NCI-H2029 (cell line): ENCODE measurements around the gene SLC39A11.

Experiments
- DNase-seq: peaks from one replicate; lab custom pipeline; 2025; lab: John Stamatoyannopoulos, UW

Gene SLC39A11

DNA sequence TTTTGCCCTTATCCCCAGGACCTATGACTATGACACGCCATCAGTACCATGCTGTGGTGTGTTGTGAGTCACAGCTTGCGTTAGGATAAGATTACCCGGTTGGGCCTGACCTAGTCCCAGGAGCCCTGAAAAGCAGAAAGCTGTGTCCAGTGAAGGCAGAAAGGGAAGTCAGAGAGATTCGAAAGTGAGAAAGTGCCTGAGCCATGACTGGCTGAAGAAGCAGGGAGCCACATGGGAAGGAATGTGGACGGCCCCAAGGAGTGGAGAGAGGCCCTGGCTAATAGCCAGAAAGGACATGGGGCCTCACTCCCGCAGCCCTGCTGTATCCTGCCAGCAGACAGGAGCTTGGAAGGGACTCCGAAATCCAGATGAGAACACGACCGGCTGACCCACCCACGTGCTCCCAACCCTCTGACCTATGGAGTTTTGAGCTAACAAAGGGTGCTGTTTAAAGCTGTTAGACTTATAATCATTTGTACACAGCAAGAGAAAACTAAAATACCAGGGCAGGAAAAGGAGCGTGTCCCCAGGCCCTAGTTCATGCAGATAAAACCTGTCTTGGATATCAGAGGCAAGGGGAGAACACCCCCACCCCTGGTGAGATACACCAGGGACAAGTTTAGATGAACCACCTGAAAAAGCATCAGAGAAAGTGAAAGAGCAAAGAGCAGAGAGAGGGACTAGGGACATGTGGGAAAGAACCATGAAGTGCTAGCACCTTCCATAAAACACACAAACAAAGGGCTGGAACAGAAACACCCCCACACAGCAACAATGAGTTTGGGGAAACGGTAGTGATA lies 115.3 kb downstream of the SLC39A11 start:
- no peak for DNase-seq

DNA sequence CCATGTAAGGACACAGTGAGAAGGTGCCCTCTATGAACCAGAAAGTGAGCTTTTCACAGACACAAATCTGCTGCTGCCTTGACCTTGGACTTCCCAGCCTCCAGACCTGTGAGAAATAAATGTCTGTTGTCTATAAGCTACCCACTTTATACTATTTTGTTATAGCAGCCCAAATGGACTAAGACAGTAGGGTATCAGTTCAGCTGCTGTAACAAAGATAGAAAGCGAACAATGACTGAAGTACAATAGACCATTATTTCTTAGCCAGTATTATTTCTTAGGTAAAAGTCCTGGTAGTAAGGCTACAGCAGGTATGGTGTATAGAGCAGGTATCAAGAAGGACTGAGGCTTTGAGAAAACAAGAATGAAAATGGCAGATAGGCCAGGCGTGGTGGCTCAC lies 117.0 kb downstream of the SLC39A11 start:
- DNase-seq: no peak

DNA sequence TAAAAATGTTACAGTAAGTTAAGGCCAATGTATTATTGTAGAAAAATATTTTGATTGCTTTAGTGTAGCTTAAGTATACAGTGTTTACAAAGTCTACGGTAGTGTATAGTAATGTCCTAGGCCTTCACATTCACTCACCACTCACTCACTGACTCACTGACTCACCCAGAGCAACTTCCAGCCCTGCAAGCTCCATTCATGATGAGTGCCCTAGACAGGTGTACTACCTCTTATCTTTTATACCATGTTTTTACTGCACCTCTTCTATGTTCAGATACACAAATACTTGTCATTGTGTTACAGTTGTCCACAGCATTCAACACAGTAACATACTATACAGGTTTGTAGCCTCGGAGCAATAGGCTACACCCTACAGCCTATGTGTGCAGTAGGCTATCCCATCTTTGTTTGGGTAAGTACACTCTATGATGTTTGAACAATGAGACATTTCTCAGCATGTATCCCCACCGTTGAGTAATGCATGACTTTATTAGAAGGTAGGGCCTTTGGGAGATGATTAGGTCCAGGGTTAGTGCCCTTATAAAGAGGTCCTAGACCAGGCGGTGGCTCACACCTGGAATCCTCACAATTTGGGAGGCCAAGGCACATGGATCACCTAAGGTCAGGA lies 117.8 kb downstream of the SLC39A11 start:
- DNase-seq: no peak

DNA sequence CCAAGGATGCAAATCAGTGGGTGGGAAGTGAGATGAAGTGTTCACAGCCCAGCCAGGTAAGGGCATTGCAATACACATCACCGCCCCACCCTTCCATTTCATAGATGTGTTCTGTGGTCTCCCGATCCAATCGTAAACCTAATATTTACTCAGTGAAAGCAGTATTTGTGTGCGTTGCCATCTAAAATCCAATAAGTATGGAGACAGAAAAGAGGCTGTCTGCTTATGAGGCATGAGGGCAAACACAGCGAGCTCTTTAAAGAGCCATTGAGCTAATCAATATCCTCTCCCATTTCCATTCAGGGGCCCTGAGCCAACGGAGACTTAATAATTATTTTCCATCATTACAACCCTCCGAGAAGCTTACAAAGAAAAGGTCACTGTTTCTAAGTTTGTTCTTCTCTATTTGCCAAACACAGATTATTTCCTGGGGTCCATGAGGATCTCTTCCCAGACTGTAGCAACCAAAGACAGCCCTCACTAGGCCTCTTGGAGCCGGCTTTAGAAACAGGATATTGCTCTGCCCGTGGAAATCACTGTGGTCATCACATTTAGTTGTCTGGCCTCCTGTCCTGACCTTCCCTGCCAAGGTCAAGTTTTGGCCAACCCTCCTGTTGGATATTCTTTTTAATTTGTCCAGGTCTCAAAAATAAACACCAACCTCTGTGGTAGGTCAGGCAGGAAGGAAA lies 120.1 kb downstream of the SLC39A11 start:
- DNase-seq: peak; percentile 36

DNA sequence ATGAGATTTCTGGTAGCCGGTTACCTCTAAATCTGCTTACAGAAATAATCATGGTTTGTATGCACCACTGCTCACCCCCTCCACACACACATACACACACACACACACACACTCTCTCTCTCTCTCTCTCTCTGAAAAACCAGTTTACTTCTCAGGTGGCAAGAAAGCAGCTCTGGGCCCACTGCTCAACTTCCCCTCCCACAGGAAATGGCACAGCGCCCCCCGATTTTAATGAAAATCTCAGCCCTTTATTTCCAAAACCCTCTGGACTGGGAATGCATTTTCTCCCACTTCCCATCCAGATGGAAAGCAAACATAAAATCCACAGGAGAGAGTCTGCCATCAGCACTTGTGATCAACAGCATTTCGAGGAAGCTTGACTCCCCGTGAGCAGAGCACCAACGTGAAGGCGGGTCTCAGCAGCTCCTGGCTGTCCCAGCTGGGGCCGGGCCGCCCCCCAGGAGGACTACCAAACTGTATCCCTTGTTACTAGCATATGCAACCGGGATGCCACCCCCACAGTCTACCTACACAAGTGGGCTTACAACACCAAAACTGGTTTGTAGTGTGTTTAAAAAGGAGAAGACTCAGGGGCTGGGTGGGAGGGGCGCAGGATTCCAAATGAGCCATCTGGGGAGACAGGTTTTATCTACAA lies 121.1 kb downstream of the SLC39A11 start:
- DNase-seq: no peak

DNA sequence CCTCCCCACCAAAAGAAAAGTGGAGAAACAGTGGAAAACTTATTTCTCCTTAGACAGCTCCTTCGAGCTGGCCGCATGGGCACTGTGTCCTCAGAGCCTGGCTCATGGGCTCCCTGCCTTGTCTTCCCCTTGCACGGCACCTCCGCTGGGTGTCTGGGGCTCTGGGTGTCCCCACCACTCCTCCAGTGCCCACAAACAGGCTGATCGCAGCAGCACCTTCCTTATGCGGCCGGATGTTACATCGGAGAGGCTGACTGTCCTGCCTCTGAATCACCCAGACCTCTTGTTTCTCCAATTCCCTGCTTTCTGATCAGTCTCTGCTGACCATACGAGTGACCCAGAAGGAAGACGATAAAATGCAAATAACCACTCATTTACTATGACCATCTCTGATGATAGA lies 121.7 kb downstream of the SLC39A11 start:
- DNase-seq: no peak

DNA sequence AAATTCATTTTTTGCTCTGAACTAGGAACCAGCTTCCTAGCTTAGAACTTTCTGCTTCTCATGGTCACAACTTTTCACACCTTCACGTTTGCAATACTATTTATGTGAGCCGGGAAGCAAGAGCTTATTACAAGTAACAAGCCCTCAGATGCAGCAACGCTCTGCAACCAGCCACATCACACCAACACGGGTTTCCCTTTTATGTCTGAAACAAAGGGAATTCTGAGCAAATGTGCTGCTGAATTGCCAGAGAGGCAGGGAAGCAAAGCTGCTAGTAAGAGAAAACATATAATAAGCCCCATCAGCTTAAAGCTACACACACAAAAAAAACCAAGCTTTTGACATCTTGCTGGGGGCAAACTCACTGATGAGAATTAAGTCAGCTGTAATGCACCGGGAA lies 122.2 kb downstream of the SLC39A11 start:
- no peak for DNase-seq

DNA sequence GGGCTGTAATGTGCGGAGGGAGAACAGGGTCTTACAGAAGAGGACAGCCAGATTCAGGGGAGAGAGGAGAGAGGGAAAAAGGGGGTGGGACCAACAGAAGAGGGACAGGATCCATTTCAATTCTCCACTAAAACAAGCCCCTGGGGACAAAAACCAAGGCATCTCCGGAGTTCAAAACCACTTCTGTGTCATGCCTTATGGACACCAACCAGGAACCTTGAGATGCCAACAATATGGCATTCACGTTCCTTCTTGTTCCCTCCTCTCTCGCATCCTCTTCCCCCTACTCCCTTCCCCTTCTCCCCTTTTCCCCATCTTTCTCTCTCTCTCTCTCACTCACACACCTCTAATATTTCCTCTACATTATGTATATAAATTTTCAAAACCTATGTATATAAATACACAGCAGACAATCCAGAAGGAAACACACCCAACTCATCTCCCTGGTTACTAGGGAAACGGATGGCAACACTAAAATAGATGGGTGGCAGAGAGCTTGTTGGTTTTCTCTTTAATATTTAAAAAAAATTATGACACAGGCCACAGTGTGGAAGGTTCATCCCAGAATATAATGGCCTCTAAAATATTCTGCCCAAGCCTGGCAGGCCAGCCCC lies 123.1 kb downstream of the SLC39A11 start:
- DNase-seq: no peak

DNA sequence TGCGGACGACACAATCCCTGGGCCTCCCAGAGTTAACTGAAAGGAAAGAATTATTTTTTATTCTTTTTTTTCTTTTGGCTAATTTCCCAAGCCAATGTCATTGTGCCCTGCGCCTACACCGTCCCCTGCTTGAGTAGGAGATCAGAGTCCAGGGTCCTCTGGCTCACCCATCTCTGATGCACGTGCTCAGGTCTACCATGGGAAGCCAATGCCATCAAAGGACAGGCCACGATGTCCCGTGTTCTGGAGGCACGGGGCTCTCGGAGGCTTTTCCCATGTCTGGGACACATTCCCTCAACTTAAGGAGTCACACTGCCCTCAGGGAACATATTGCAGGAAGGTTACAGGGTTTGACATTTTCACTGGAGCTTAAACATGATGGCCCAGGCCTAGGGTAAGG lies 123.7 kb downstream of the SLC39A11 start:
- no peak for DNase-seq

DNA sequence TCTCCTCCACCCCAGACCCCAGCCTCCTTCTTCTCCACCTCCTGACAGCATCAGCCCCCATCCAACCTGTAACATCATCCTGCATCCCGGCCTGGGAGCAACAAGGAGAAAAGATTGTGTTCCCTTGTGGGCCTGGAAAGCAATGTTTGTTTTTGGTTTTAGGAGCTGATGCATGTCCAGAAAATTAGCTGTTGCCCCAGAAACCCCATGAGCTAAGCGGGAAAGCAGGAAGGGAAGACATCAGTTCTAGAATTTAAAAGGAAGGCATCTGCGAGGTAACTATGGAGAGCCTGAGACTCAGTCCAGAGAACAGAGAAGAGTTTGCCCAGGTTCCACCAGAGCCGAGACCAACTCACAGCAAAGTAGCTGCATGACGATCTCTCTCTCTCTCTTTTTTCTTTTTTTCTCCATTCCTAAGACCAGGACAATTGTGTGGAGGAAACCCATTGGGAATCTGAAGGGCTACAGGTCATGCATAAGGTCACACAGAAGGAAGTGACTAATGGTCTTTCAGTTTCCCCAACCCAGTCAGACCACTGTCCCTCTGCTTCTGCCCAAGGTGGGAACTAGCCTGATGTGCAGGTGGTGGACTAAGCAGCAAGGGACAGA lies 124.4 kb downstream of the SLC39A11 start:
- no peak for DNase-seq

DNA sequence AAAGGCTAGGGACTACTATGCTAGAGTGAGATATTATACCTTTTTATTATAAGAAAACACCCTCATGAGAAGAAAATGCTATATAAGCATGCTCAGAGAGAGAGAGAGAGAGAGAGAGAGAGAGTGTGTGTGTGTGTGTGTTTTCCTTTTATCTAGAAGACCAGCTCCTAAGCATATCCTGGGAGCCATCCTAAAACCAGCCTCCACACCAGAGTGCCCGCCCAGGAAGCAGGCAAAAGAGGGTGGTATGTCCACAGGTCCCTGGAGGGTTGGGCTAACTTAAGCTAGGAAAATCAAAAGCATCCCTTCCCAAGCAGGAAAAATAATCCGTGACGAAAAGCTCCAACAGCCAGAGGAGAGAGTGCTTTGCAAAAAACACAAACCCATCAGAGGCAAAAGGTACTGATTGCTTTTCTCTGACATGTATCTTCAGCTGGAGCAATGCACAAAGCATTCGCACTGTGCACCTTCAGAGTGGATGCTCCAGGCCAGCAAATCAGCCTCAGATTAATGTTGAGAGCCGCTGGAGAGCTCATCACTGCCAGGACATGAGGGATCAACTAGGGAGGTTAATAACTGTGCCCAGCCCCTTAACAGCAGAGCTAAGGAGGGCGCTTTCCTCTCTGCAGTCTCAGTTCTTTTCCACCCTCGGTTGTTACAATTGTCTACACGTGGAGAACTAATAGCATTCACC lies 125.1 kb downstream of the SLC39A11 start:
- DNase-seq: no peak

DNA sequence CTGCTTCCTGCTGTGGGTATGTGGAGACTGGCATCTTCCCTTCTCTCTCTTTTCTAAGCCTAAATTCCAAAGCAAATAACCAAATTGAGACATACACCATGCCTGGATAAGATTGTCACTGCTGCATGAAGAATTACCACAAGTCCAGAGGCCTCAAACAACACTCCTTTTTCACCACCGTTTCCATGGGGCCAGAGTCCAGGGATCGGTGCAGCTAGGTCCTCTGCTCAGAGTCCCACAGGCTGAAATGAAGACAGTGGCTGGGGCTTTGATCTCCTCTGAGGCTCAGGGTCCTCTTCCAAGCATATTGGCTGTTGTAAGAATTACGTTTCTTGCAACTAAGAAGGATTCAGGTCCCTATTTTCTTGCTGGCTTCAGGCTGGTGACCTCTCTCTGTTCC lies 130.4 kb downstream of the SLC39A11 start:
- DNase-seq: no peak

DNA sequence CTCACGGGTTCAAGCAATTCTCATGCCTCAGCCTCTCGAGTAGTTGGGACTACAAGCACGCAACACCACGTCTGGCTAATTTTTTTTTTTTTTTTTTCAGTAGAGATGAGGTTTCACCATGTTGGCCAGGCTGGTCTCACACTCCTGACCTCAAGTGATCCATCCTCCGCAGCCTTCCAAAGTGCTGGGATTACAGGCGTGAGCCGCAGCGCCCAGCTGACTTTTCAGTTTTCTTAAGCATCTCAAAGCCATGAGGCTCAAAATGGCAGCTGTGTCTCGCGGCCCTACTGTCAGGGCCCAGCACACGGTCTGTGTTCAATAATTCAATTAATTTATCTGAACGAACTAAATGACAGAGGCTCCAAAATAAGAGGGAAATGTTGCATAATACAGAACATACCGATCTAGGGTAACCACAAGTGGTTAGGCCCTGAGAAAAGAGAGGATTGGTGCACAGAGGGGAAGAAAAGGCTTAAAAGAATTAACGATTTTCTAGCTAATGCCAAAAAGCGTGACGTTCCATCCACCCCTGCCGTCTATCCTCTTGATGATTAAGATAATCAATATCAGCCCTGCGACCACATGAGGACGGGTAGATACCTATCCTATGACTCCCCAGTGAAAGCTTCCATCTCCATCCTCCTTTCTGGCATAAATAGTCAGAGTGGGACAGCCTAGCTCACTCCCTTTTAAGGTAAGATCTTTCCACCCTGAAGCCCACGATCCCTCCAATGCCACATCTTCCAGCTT lies 136.9 kb downstream of the SLC39A11 start:
- DNase-seq: no peak

DNA sequence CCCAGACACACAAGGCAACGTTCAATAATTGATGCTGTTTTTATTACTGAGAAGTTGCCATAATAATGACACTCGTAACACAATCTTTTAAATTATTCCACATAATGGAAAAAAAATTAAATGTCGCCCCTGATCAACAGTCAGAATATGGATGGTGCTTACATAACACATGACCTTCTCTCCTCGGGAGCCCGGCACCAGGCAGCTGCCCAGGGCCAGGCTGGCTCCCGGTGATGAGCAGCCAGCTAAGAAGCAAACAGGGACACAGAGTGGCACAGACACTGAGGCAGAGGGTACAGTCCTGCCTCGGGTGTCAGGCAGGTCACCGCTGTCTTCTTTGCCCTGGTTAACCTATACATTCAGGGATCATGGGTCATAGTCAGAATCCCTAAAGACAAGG lies 137.9 kb downstream of the SLC39A11 start:
- DNase-seq: no peak

DNA sequence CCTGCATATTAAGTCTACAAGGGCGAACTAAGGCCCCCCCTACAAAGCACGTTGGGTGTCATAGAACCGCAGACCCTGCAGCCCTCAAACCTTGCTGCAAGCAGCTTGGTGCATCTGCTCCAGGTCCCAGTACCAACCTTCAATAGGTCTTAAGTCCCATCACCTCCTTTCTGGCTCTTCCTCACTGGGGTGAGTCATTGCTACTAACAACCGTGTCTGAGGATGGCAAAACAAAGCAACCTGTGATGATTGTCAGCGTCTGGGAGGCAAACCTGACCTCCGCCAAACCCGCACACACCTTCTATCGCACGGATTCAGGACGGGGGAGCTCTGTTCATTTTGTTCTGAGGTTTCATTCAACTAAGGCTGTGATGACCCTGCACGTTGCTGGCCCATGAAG lies 138.9 kb downstream of the SLC39A11 start:
- DNase-seq: no peak

DNA sequence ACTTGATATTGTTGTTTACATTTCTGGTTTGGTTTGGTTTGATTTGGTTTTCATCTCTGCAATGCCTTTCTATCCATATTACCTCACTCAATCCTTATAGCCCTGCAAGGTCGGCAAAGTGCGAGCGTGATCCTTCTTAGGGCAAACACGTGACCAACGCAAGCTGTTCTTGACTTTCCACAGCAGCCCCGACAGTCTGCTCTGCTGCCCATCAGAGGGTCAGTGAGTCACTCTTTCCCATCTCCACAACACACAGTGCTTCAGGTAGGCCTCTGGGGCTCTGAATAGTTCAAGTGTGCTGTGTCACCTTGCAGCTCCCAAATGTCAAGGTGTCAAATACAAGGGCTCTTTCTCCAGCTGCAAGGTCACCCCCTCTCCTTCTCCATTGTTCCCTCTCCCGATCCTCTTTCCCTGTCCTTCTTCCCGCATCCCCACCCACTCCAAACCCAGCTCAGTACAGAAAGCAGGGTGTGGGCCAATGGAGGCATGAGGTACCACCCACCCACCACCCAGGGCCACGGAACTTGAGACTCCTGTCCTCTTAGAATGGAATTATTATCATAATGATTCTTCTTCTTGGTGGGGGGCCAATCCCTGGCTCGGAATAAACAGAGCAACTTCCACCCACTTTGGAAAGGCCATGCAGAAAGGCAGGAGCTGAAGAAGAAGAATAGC lies 139.7 kb downstream of the SLC39A11 start:
- DNase-seq: no peak

DNA sequence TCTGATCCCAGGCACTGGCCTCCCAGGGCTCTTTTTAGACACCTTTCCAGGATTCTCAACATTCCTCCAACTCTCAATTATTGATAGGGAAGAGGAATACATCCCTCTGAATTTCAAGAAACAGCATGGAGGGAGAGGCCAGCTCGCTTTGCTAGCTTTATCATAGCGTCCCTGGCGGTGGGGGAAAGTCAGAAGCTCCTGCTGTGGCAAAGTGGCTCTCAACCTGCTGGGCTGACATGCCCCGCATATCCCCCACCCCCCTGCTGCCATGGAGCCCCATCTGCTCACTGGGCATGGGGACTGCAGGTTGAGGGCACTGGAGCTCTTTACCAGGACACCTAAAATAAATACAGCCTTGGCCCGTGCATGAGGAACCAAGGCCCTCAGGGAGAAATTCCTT lies 140.3 kb downstream of the SLC39A11 start:
- no peak for DNase-seq

DNA sequence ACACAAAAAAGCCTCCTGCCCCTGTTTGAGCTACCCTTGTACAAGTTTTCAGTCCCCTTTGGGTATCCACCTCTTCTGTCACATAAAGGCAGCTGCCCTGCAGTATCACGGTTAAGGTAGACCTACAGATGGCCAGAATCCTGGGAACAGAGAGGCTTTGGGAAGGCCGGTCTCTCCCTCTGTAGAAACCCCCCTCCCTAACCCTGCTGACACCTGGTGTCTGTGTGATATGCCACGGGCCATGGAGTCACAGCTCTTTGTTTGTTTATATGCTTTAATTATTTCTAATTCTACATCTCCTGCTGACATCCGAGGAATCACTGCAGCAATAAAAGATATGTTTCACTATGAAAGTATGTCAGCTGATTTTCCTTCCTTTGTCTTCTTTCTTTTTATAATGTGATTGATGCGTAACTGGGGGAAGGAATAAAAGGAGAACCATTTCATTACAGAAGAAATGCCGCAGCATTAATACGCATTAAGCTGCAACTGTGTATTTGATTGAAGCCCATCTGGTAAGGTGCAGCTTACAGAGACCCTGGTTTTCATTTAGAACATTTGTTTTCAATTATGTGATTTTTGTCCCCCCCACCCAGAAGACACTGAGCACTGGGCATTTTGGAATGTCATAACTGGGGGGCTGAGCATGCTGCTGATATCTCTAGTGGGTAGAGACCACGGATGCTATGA lies 142.1 kb downstream of the SLC39A11 start:
- DNase-seq: no peak

DNA sequence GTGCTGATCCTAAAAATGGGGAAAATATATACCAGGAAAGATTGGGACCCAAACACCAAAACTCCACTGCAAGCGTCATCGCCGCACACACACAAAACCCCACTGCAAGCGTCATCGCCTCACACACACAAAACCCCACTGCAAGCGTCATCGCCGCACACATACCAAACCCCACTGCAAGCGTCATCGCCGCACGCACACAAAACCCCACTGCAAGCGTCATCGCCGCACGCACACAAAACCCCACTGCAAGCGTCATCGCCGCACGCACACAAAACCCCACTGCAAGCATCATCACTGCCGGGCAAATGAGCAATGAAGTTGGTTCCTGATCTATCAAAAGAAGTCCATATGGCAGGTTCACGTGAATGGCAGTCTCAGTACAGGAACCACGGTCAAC lies 144.4 kb downstream of the SLC39A11 start:
- no peak for DNase-seq
